ENCODE data around the gene LETMD1.

The LETMD1 gene

DNA sequence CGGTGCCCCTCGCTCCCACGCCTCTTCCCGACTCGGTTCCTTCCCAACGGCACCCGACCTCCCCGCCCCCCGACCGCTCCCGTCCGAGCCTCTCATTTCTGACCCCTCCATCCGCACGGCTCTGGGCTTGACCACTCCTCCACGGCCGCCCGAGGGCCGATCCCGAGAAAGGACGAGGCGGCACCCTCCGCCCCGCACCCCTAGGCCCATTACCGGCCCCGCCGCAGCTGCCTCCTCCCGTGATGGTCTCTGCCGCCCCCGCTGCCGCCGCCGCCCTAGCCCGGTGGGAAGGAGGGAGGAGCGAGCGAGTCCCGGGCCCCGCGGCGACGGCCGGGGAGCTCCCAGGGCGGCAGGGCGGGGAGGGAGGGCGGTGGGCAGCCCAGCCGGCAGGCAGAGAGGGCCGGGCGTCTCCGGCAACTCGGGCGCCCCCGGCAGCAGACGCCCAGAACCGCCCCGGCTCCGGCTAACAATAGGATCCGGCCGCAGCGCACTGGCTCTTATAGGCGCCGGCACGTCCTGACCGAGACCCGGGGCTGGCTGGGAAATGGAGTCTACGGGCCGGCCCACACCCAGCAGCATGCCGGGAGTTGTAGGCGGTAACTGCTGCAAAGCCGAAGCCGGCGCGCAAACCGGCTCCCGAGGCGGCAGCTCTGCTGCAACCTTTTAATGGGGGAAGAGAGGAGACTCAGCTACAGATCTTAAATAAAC lies 35.2 kb downstream of the LETMD1 start, which contains the start of gene CSRNP2:
CSRNP2 (minus strand) TSS at position 471 of the 708 bp plus-strand sequence. CDS start 7,035 bp downstream, outside the sequence.
- Histone ChIP-seq H3K36me3 (replicated peaks; ENCODE audit: insufficient read depth, low read length) (no peaks in the 10 kb centered on the region), H3K4me3 (ENCODE audit: low read length) (peak within 1 kb of the TSS; percentile 81), H2AFZ (ENCODE audit: low read length) (peak within 1 kb of the TSS; percentile 97), H4K20me1 (ENCODE audit: insufficient read depth, low read length) (no peaks in the 10 kb centered on the region), H3F3A (ENCODE audit: insufficient read depth, low read length) (no peaks in the 10 kb centered on the region), H3K79me2 (ENCODE audit: low read length) (no peaks in the 10 kb centered on the region), H3K27me3 (replicated peaks; ENCODE audit: insufficient read depth, low read length) (no peaks in the 10 kb centered on the region), H3K9me2 (replicated peaks; ENCODE audit: insufficient read depth, low read length) (no peaks in the 10 kb centered on the region), H3K4me2 (ENCODE audit: low read depth, low read length) (peak within 1 kb of the TSS; percentile 96), H3K4me1 (ENCODE audit: low read length) (peaks cover 5% of the 10 kb centered on the region; the same call in 1 of the 2 replicates), H3K27ac (ENCODE audit: low read length) (no peak within 1 kb of the TSS), H3K9me3 (replicated peaks; ENCODE audit: insufficient read depth, low read length) (no peaks in the 10 kb centered on the region), H3K9ac (ENCODE audit: low read length) (peak within 1 kb of the TSS; percentile 67)
- DNase-seq: peak; percentile 97
- TF ChIP-seq EZH2 (optimal IDR thresholded peaks at IDR 0.05; ENCODE audit: low read depth, low read length): no peak
- TF ChIP-seq, protein P1, sequence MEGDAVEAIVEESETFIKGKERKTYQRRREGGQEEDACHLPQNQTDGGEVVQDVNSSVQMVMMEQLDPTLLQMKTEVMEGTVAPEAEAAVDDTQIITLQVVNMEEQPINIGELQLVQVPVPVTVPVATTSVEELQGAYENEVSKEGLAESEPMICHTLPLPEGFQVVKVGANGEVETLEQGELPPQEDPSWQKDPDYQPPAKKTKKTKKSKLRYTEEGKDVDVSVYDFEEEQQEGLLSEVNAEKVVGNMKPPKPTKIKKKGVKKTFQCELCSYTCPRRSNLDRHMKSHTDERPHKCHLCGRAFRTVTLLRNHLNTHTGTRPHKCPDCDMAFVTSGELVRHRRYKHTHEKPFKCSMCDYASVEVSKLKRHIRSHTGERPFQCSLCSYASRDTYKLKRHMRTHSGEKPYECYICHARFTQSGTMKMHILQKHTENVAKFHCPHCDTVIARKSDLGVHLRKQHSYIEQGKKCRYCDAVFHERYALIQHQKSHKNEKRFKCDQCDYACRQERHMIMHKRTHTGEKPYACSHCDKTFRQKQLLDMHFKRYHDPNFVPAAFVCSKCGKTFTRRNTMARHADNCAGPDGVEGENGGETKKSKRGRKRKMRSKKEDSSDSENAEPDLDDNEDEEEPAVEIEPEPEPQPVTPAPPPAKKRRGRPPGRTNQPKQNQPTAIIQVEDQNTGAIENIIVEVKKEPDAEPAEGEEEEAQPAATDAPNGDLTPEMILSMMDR (IDR thresholded peaks at IDR 0.05; ENCODE audit: low read length): no peak
- TF ChIP-seq EZH2phosphoT487 (IDR thresholded peaks at IDR 0.05; ENCODE audit: low read length): no peak

DNA sequence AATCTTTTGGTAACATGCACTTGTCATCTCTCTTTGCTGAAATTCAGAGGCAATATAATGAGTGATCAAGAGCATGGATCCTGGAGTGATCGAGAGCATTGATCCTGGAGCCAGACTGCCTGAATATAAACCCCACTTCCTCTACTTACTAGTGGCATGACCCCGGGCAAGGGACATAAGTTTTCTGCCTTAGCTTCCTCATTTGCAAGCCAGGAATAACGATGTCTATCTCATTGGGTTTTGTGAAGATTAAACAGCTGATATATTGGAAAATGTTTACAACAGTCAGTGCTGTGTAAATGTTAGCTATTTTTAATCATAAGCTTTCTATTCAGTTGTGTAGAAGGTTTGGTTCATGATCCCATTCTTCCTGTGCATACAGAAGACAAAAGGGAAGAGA lies 37.6 kb downstream of the LETMD1 start:
- Histone ChIP-seq H3K4me1 (ENCODE audit: low read length) (peaks cover 5% of the 10 kb centered on the region; the same call in 1 of the 2 replicates), H3K27me3 (replicated peaks; ENCODE audit: insufficient read depth, low read length) (no peaks in the 10 kb centered on the region), H3F3A (ENCODE audit: insufficient read depth, low read length) (no peaks in the 10 kb centered on the region), H3K4me2 (ENCODE audit: low read depth, low read length) (no peak overlapping the region), H3K79me2 (ENCODE audit: low read length) (no peaks in the 10 kb centered on the region), H3K9ac (ENCODE audit: low read length) (no peak overlapping the region), H4K20me1 (ENCODE audit: insufficient read depth, low read length) (no peaks in the 10 kb centered on the region), H3K9me2 (replicated peaks; ENCODE audit: insufficient read depth, low read length) (no peaks in the 10 kb centered on the region), H3K4me3 (ENCODE audit: low read length) (no peak overlapping the region), H3K36me3 (replicated peaks; ENCODE audit: insufficient read depth, low read length) (no peaks in the 10 kb centered on the region), H3K27ac (ENCODE audit: low read length) (no peak overlapping the region), H3K9me3 (replicated peaks; ENCODE audit: insufficient read depth, low read length) (no peaks in the 10 kb centered on the region), H2AFZ (ENCODE audit: low read length) (no peak overlapping the region)
- TF ChIP-seq, protein P1 (IDR thresholded peaks at IDR 0.05; ENCODE audit: low read length): no peak
- TF ChIP-seq EZH2 (optimal IDR thresholded peaks at IDR 0.05; ENCODE audit: low read depth, low read length) (no peak), EZH2phosphoT487 (IDR thresholded peaks at IDR 0.05; ENCODE audit: low read length) (no peak)
- no peak for DNase-seq

GRCh38 chr12:51086933-51087332 lies 38.8 kb downstream of the LETMD1 start:
- no peaks in the 10 kb centered on the region for H3K27me3 ChIP-seq (replicated peaks; ENCODE audit: insufficient read depth, low read length)
- TF ChIP-seq EZH2 (optimal IDR thresholded peaks at IDR 0.05; ENCODE audit: low read depth, low read length) (no peak), EZH2phosphoT487 (IDR thresholded peaks at IDR 0.05; ENCODE audit: low read length) (no peak)
- TF ChIP-seq, protein P1 (IDR thresholded peaks at IDR 0.05; ENCODE audit: low read length): no peak
- no peaks in the 10 kb centered on the region for H3K9me3 ChIP-seq (replicated peaks; ENCODE audit: insufficient read depth, low read length)
- DNase-seq: no peak
- no peak overlapping the region for H3K27ac ChIP-seq (ENCODE audit: low read length)
- no peak overlapping the region for H2AFZ ChIP-seq (ENCODE audit: low read length)
- no peak overlapping the region for H3K4me2 ChIP-seq (ENCODE audit: low read depth, low read length)
- no peak overlapping the region for H3K9ac ChIP-seq (ENCODE audit: low read length)
- H3K4me1 ChIP-seq (ENCODE audit: low read length): peaks cover 5% of the 10 kb centered on the region; the same call in 1 of the 2 replicates
- H3K4me3 ChIP-seq (ENCODE audit: low read length): no peak overlapping the region
- no peaks in the 10 kb centered on the region for H3F3A ChIP-seq (ENCODE audit: insufficient read depth, low read length)
- H3K36me3 ChIP-seq (replicated peaks; ENCODE audit: insufficient read depth, low read length): no peaks in the 10 kb centered on the region
- H3K79me2 ChIP-seq (ENCODE audit: low read length): no peaks in the 10 kb centered on the region
- no peaks in the 10 kb centered on the region for H3K9me2 ChIP-seq (replicated peaks; ENCODE audit: insufficient read depth, low read length)
- H4K20me1 ChIP-seq (ENCODE audit: insufficient read depth, low read length): no peaks in the 10 kb centered on the region

Measured in MM.1S (cell line).